HepG2 (cell line): ENCODE data around the gene TECTB. TPM values are rescaled to one million over a fixed set of nuclear protein-coding genes. Genes with fewer than 3 reads are reported as not detected.

ENCODE experiments used
- ZNF407 ChIP-seq: sonication (generic); formaldehyde crosslinking; IDR thresholded peaks from one replicate; pipeline ENCODE4 v1.5.1; 2020; ENCODE audit warnings: mild to moderate bottlenecking, missing genetic modification reagents; ENCODE audit errors: not compliant biosample characterization
- polyA plus RNA-seq, 8 experiments: library from polyadenylated mRNA; depleted of rRNA in 3 of 8; stranded (reverse) in 7 of 8; unstranded in 1 of 8; fragments of >200 nt; fragmentation: Illumina TruSeq in 4 of 8; extraction: Trizol in 4 of 8; gene quantifications; 2 replicates each; pipeline versions ENCODE4 v1.2.1 to v1.2.3, GENCODE V29; 2011 to 2016; ENCODE audit warnings: low read depth in 4 of 8, missing spikeins in 1 of 8, mixed read lengths in 1 of 8; ENCODE audit not compliant: insufficient read depth in 1 of 8
- total RNA-seq, 5 experiments: library from RNA; depleted of rRNA; stranded (reverse); fragments of >200 nt; fragmentation: Illumina TruSeq; extraction: Trizol; gene quantifications; 2 replicates each; pipeline ENCODE4 v1.2.3, GENCODE V29; 2016; ENCODE audit warnings: low read depth in 1 of 5
- TF ChIP-seq, protein P1 (sequence below): sonication (generic); formaldehyde crosslinking; IDR thresholded peaks from 2 replicates; pipeline ENCODE4 v1.8.0; 2022; ENCODE audit warnings: mild to moderate bottlenecking, missing genetic modification reagents, borderline replicate concordance
- TF ChIP-seq, protein P2 (sequence below): sonication (generic); formaldehyde crosslinking; IDR thresholded peaks from 2 replicates; pipeline ENCODE4 v1.4.0; 2020; ENCODE audit warnings: missing genetic modification reagents, borderline replicate concordance

The TECTB gene
- total and polyA plus RNA-seq, 2 of the 13 experiments (the other 11 are each of a cell fraction or from before 2014, with no cell fraction given): 0.78 to 1.8 TPM

- TF ChIP-seq, protein P1, sequence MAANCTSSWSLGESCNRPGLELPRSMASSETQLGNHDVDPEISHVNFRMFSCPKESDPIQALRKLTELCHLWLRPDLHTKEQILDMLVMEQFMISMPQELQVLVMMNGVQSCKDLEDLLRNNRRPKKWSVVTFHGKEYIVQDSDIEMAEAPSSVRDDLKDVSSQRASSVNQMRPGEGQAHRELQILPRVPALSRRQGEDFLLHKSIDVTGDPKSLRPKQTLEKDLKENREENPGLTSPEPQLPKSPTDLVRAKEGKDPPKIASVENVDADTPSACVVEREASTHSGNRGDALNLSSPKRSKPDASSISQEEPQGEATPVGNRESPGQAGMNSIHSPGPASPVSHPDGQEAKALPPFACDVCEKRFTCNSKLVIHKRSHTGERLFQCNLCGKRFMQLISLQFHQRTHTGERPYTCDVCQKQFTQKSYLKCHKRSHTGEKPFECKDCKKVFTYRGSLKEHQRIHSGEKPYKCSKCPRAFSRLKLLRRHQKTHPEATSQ: no peak
- no peak for TF ChIP-seq ZNF407
- TF ChIP-seq, protein P2, sequence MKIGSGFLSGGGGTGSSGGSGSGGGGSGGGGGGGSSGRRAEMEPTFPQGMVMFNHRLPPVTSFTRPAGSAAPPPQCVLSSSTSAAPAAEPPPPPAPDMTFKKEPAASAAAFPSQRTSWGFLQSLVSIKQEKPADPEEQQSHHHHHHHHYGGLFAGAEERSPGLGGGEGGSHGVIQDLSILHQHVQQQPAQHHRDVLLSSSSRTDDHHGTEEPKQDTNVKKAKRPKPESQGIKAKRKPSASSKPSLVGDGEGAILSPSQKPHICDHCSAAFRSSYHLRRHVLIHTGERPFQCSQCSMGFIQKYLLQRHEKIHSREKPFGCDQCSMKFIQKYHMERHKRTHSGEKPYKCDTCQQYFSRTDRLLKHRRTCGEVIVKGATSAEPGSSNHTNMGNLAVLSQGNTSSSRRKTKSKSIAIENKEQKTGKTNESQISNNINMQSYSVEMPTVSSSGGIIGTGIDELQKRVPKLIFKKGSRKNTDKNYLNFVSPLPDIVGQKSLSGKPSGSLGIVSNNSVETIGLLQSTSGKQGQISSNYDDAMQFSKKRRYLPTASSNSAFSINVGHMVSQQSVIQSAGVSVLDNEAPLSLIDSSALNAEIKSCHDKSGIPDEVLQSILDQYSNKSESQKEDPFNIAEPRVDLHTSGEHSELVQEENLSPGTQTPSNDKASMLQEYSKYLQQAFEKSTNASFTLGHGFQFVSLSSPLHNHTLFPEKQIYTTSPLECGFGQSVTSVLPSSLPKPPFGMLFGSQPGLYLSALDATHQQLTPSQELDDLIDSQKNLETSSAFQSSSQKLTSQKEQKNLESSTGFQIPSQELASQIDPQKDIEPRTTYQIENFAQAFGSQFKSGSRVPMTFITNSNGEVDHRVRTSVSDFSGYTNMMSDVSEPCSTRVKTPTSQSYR (CRISPR knock-in tag): peak; percentile 83
Measured at GRCh38 chr10:112279433-112279832, 3.8 kb upstream of the TECTB start (continued).
